CD14-positive monocyte (primary cell): Measurements from ENCODE around the gene TDRD7. TPM values are rescaled to one million over a fixed set of nuclear protein-coding genes. Genes with fewer than 3 reads are reported as not detected.

Source experiments
- DNase-seq, 3 donors: peaks; one replicate each; pipeline ENCODE4 v3.0.0-alpha.2; 2011 to 2022
- H2AFZ ChIP-seq: 2 replicates; pipeline ENCODE4 v1.6.0; 2012; ENCODE audit warnings: mild to moderate bottlenecking, low read depth, low read length, inconsistent platforms; ENCODE audit not compliant: insufficient read depth, poor library complexity, severe bottlenecking
- H3K27ac ChIP-seq, 2 donors: 1 replicate in 1 of 2; 2 replicates in 1 of 2; pipeline ENCODE4 v1.5.1; 2012 to 2013; ENCODE audit warnings: low read length in 2 of 2, control low read depth in 1 of 2, inconsistent platforms in 1 of 2, low read depth in 1 of 2, mild to moderate bottlenecking in 1 of 2
- H3K27me3 ChIP-seq, 2 donors: one replicate each; pipeline versions ENCODE4 v1.6.0 to v1.6.1; 2011 to 2013; ENCODE audit warnings: low read length in 2 of 2; ENCODE audit not compliant: control insufficient read depth in 2 of 2, insufficient read depth in 2 of 2
- H3K36me3 ChIP-seq, 2 donors: replicated peaks in 1 of 2; 1 replicate in 1 of 2; 2 replicates in 1 of 2; pipeline versions ENCODE4 v1.5.1 to v1.6.1; 2012 to 2013; ENCODE audit warnings: low read length in 2 of 2, control low read depth in 1 of 2, inconsistent platforms in 1 of 2, mild to moderate bottlenecking in 1 of 2; ENCODE audit not compliant: insufficient read depth in 2 of 2, control insufficient read depth in 1 of 2
- H3K4me1 ChIP-seq, 2 donors: 1 replicate in 1 of 2; 2 replicates in 1 of 2; pipeline versions ENCODE4 v1.5.1 to v1.6.1; 2012 to 2013; ENCODE audit warnings: low read length in 2 of 2, control low read depth in 1 of 2, inconsistent platforms in 1 of 2, mild to moderate bottlenecking in 1 of 2, moderate library complexity in 1 of 2; ENCODE audit not compliant: insufficient read depth in 2 of 2, control insufficient read depth in 1 of 2
- H3K4me2 ChIP-seq: replicated peaks from 2 replicates; pipeline ENCODE3; 2012; ENCODE audit warnings: low read length, moderate library complexity, mild to moderate bottlenecking; ENCODE audit not compliant: poor library complexity, severe bottlenecking; ENCODE audit errors: extremely low read depth
- H3K4me3 ChIP-seq, 3 experiments: fragments of 200-600 bp in 1 of 3; sonication (generic) in 1 of 3; replicated peaks in 1 of 3; 1 replicate in 2 of 3; 2 replicates in 1 of 3; pipeline ENCODE4 v1.5.1; 2011 to 2013; ENCODE audit warnings: low read length in 3 of 3, mild to moderate bottlenecking in 3 of 3, control low read depth in 2 of 3, low read depth in 2 of 3, inconsistent platforms in 1 of 3, moderate library complexity in 1 of 3
- H3K79me2 ChIP-seq: 2 replicates; pipeline ENCODE4 v1.6.0; 2012; ENCODE audit warnings: mild to moderate bottlenecking, control low read depth, inconsistent platforms, low read length, moderate library complexity; ENCODE audit not compliant: insufficient read depth
- H3K9ac ChIP-seq: 2 replicates; pipeline ENCODE4 v1.6.0; 2017; ENCODE audit warnings: low read length, mild to moderate bottlenecking; ENCODE audit not compliant: insufficient read depth, poor library complexity, severe bottlenecking
- H3K9me3 ChIP-seq, 2 donors: replicated peaks in 1 of 2; 1 replicate in 1 of 2; 2 replicates in 1 of 2; pipeline versions ENCODE4 v1.5.1 to v1.6.1; 2012 to 2013; ENCODE audit warnings: low read length in 2 of 2, control low read depth in 1 of 2; ENCODE audit not compliant: control insufficient read depth in 1 of 2, insufficient read depth in 1 of 2
- H4K20me1 ChIP-seq: 2 replicates; pipeline ENCODE4 v1.6.0; 2012; ENCODE audit warnings: mild to moderate bottlenecking, low read length, control low read depth, moderate library complexity; ENCODE audit not compliant: insufficient read depth
- H3K27ac Mint-ChIP-seq, 7 donors: one replicate each; pipeline ENCODE4 v1.8.0; 2020; ENCODE audit warnings: mild to moderate bottlenecking in 7 of 7, mixed read lengths in 7 of 7, moderate library complexity in 6 of 7, inconsistent platforms in 2 of 7
- H3K27me3 Mint-ChIP-seq, 3 donors: one replicate each; pipeline ENCODE4 v1.8.0; 2021 to 2022; ENCODE audit warnings: low read depth in 3 of 3, mild to moderate bottlenecking in 3 of 3, mixed read lengths in 3 of 3, moderate library complexity in 3 of 3, inconsistent platforms in 1 of 3
- H3K36me3 Mint-ChIP-seq, 2 donors: one replicate each; pipeline ENCODE4 v1.8.0; 2020; ENCODE audit warnings: mixed read lengths in 2 of 2, inconsistent platforms in 1 of 2, mild to moderate bottlenecking in 1 of 2
- H3K4me1 Mint-ChIP-seq: one replicate; pipeline ENCODE4 v1.8.0; 2020; ENCODE audit warnings: mild to moderate bottlenecking, mixed read lengths
- H3K4me3 Mint-ChIP-seq, 2 donors: one replicate each; pipeline ENCODE4 v1.8.0; 2020; ENCODE audit warnings: mild to moderate bottlenecking in 2 of 2, mixed read lengths in 2 of 2, moderate library complexity in 1 of 2
- H3K9me3 Mint-ChIP-seq, 7 donors: one replicate each; pipeline ENCODE4 v1.8.0; 2020 to 2022; ENCODE audit warnings: mixed read lengths in 7 of 7, mild to moderate bottlenecking in 6 of 7, moderate library complexity in 6 of 7, inconsistent platforms in 2 of 7
- WGBS: methylation state at CpG from one replicate; pipeline ENCODE4 v1.1.5; 2013; ENCODE audit warnings: missing lambda C conversion rate; ENCODE audit not compliant: insufficient coverage; 5-methylcytosine and 5-hydroxymethylcytosine counted together
- intact Hi-C, 2 donors: fragments of 100-400 bp; cut with micrococcal nuclease; formaldehyde crosslinking; loops; one replicate each; pipeline versions ENCODE4 v1.15.0 to v1.15.1; 2023
- polyA plus RNA-seq, 3 donors: library from polyadenylated mRNA; depleted of rRNA in 1 of 3; unstranded in 2 of 3; stranded (reverse) in 1 of 3; fragments of 300-500 nt in 2 of 3; fragments of >200 nt in 1 of 3; fragmentation: Illumina TruSeq in 2 of 3; gene quantifications; 1 replicate in 2 of 3; 2 replicates in 1 of 3; pipeline ENCODE4 v1.2.3, GENCODE V29; 2012 to 2021
- TF ChIP-seq, protein P1 (sequence below): fragments of 200-600 bp; IDR thresholded peaks from one replicate; pipeline ENCODE4 v1.8.0; 2022; ENCODE audit warnings: antibody characterized with exemption, mild to moderate bottlenecking

The TDRD7 gene
- polyA plus RNA-seq, 3 donors = 8.1 to 12.0 (median 11.1) TPM

DNA sequence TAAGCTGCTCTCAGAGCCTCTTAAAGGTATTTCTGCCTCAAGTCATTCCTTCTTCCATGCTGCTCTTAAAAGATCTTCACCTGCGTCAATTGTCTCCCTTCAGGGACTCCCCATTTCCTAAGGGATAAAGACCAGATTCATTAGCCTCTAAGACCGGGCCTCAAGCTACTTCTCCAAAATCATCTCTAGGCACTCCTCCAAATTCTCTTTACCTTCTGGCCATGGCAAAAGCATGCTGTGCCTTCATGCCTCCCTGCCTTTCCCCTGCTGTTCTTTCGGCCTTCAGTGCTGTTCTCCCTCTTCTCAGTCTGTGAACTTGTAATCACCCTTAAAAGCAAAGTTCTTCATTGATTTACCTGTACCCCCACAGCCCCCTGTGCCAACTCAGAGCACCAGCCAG lies 93.9 kb downstream of the TDRD7 start:
- no peak overlapping the region for H3K27ac ChIP-seq
- TF ChIP-seq, protein P1, sequence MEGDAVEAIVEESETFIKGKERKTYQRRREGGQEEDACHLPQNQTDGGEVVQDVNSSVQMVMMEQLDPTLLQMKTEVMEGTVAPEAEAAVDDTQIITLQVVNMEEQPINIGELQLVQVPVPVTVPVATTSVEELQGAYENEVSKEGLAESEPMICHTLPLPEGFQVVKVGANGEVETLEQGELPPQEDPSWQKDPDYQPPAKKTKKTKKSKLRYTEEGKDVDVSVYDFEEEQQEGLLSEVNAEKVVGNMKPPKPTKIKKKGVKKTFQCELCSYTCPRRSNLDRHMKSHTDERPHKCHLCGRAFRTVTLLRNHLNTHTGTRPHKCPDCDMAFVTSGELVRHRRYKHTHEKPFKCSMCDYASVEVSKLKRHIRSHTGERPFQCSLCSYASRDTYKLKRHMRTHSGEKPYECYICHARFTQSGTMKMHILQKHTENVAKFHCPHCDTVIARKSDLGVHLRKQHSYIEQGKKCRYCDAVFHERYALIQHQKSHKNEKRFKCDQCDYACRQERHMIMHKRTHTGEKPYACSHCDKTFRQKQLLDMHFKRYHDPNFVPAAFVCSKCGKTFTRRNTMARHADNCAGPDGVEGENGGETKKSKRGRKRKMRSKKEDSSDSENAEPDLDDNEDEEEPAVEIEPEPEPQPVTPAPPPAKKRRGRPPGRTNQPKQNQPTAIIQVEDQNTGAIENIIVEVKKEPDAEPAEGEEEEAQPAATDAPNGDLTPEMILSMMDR = no peak
- H3K4me3 ChIP-seq = no peak overlapping the region
- peaks cover 43 to 44% of the 10 kb centered on the region in 2 donors for H3K27me3 ChIP-seq
- Mint-ChIP-seq H3K4me1 (peaks cover 21% of the 10 kb centered on the region), H3K27me3 (peaks cover 32 to 39% (median 33%) of the 10 kb centered on the region in 3 donors), H3K36me3 (peaks cover 4 to 12% of the 10 kb centered on the region in 2 donors), H3K9me3 (peaks cover 0 to 19% (median 9%) of the 10 kb centered on the region in 7 donors), H3K4me3 (no peak overlapping the region), H3K27ac (no peak overlapping the region)
- peaks cover 0 to 17% of the 10 kb centered on the region in 2 donors for H3K9me3 ChIP-seq
- no peak for DNase-seq
- WGBS = 94% methylated on average over 3 of the region's 3 CpGs
- H2AFZ ChIP-seq = no peak overlapping the region
- H3K4me1 ChIP-seq = peaks cover 17 to 22% of the 10 kb centered on the region in 2 donors
- H4K20me1 ChIP-seq = no peaks in the 10 kb centered on the region
- H3K9ac ChIP-seq = no peak overlapping the region
- no peak overlapping the region for H3K4me2 ChIP-seq
- intact Hi-C loops = no loop called here
- H3K36me3 ChIP-seq = no peaks in the 10 kb centered on the region
- H3K79me2 ChIP-seq = no peaks in the 10 kb centered on the region

DNA sequence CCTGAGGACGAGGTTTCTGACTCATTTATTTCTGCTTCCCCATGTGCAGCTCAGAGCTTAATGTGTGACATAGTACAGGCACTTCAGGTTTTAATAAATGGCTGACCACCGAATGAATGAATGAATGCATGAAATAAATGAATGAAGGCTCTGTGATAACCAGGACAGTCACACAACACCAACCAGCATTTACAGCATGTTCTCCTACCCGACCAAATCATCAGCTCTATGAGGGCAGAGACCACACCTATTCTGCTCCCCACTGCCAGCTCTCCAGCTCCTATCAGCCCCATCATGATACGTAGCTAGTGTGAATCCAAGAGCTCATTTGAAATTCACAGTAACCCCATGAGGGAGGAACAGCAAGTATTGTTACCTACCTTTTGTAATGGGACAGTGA lies 94.4 kb downstream of the TDRD7 start:
- H3K27me3 ChIP-seq = peaks cover 40% of the 10 kb centered on the region in 2 donors
- no peak overlapping the region for H3K27ac ChIP-seq
- H3K4me3 ChIP-seq = no peak overlapping the region
- H3K27ac Mint-ChIP-seq = no peak overlapping the region
- intact Hi-C loops = no loop called here
- H3K4me3 Mint-ChIP-seq = no peak overlapping the region
- H3K27me3 Mint-ChIP-seq = peaks cover 27 to 34% (median 29%) of the 10 kb centered on the region in 3 donors
- H3K79me2 ChIP-seq = no peaks in the 10 kb centered on the region
- H3K4me1 Mint-ChIP-seq = peaks cover 16% of the 10 kb centered on the region
- H3K9me3 ChIP-seq = peaks cover 0 to 17% of the 10 kb centered on the region in 2 donors
- H3K9me3 Mint-ChIP-seq = peaks cover 0 to 16% (median 8%) of the 10 kb centered on the region in 7 donors
- H3K9ac ChIP-seq = no peak overlapping the region
- no peak overlapping the region for H3K4me2 ChIP-seq
- TF ChIP-seq, protein P1 = no peak
- DNase-seq = no peak
- WGBS = 93% methylated on average over 2 of the region's 4 CpGs
- H2AFZ ChIP-seq = no peak overlapping the region
- H3K36me3 ChIP-seq = no peaks in the 10 kb centered on the region
- H3K36me3 Mint-ChIP-seq = peaks cover 4 to 9% of the 10 kb centered on the region in 2 donors
- no peaks in the 10 kb centered on the region for H4K20me1 ChIP-seq
- H3K4me1 ChIP-seq = peaks cover 13 to 18% of the 10 kb centered on the region in 2 donors
